ENCODE measurements around the gene EXOSC7. TPM values are rescaled to one million over a fixed set of nuclear protein-coding genes. Genes with fewer than 3 reads are reported as not detected.

Gene EXOSC7
- total and polyA plus RNA-seq, 4 donors, result 15.5 to 27.2 (median 21.7) TPM

DNA sequence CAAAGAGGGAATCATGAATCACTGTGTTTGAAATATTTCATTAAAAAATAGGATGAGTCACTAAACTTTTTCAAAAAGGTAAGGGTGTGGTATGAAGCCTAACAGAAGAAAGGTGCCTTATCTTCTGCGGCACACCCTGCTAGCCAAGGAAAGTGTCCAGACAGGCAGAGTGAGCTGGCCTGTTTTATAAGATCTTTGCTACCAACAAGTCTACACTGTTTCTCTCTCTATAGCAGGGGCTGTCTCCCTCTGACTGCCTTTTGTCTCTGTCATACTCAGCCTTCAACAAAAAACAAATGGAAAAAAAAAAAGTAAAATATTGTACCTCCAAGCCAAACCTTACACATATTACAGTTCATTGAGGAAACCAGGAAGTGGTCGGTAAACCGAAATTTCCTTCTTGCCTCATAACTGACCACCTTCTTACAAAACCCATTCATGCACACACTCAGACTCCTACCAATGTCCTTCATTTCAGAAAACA lies 9.2 kb upstream of the EXOSC7 start:
- H3K27ac ChIP-seq (ENCODE audit: low read depth in 1 of 2, low read length in 2 of 2), result no peak overlapping the region
- no peaks in the 10 kb centered on the region for H3K27me3 ChIP-seq (ENCODE audit: control insufficient read depth in 4 of 4, insufficient read depth in 4 of 4, low read length in 3 of 4)
- TF ChIP-seq EGR1 (IDR thresholded peaks at IDR 0.05; ENCODE audit: low read depth in 2 of 2) (no peak), TAF1 (conservative IDR thresholded peaks at IDR 0.05) (no peak), GABPA (IDR thresholded peaks at IDR 0.05 in 1 of 2, conservative IDR thresholded peaks at IDR 0.05 in 1 of 2) (no peak), FOXA2 (IDR thresholded peaks at IDR 0.05) (no peak), RAD21 (IDR thresholded peaks at IDR 0.05) (no peak), YY1 (IDR thresholded peaks at IDR 0.05) (no peak)
- TF ChIP-seq, protein P1, sequence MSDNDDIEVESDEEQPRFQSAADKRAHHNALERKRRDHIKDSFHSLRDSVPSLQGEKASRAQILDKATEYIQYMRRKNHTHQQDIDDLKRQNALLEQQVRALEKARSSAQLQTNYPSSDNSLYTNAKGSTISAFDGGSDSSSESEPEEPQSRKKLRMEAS (IDR thresholded peaks at IDR 0.05), result no peak
- no peak overlapping the region for H3K4me3 ChIP-seq (ENCODE audit: low read depth in 1 of 3, low read length in 3 of 3)
- no peak for DNase-seq (ENCODE audit: low spot score)
- H3K36me3 ChIP-seq (ENCODE audit: control insufficient read depth in 4 of 4, insufficient read depth in 3 of 4, low read depth in 1 of 4, low read length in 3 of 4), result no peaks in the 10 kb centered on the region
- H3K9ac ChIP-seq (ENCODE audit: low read depth in 1 of 2, low read length in 2 of 2), result no peak overlapping the region
- H3K4me1 ChIP-seq (ENCODE audit: control insufficient read depth in 4 of 4, insufficient read depth in 4 of 4, low read length in 3 of 4), result no peaks in the 10 kb centered on the region
- 81% methylated on average over 3 of the region's 3 CpGs for WGBS
- no peaks in the 10 kb centered on the region for H3K9me3 ChIP-seq (ENCODE audit: control insufficient read depth in 4 of 4, low read length in 3 of 4)

DNA sequence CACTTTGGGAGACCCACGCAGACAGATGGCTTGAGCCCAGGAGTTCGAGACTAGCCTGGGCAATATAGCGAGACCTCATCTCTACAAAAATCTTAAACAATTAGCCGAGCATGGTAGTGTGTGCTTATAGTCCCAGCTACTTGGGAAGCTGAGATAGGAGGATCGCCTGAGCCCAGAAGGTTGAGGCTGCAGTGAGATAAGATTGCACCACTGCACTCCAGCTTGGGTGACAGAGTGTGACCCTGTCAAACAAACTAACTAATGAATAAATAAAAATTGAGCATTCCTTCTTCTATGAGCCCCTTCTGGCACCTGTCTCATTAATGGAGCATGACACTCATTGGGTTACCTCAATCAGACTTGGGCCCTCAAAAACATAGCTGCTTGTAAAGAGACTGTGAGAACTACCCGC lies 7.6 kb upstream of the EXOSC7 start:
- no peaks in the 10 kb centered on the region for H3K36me3 ChIP-seq (ENCODE audit: control insufficient read depth in 4 of 4, insufficient read depth in 3 of 4, low read depth in 1 of 4, low read length in 3 of 4)
- H3K27ac ChIP-seq (ENCODE audit: low read depth in 1 of 2, low read length in 2 of 2), result no peak overlapping the region
- H3K4me1 ChIP-seq (ENCODE audit: control insufficient read depth in 4 of 4, insufficient read depth in 4 of 4, low read length in 3 of 4), result no peaks in the 10 kb centered on the region
- no peak for TF ChIP-seq RAD21 (IDR thresholded peaks at IDR 0.05)
- no peak for TF ChIP-seq SP1 (IDR thresholded peaks at IDR 0.05)
- no peak for TF ChIP-seq HNF4G (IDR thresholded peaks at IDR 0.05)
- no peak for TF ChIP-seq NR2F2 (IDR thresholded peaks at IDR 0.05)
- TF ChIP-seq, protein P2, sequence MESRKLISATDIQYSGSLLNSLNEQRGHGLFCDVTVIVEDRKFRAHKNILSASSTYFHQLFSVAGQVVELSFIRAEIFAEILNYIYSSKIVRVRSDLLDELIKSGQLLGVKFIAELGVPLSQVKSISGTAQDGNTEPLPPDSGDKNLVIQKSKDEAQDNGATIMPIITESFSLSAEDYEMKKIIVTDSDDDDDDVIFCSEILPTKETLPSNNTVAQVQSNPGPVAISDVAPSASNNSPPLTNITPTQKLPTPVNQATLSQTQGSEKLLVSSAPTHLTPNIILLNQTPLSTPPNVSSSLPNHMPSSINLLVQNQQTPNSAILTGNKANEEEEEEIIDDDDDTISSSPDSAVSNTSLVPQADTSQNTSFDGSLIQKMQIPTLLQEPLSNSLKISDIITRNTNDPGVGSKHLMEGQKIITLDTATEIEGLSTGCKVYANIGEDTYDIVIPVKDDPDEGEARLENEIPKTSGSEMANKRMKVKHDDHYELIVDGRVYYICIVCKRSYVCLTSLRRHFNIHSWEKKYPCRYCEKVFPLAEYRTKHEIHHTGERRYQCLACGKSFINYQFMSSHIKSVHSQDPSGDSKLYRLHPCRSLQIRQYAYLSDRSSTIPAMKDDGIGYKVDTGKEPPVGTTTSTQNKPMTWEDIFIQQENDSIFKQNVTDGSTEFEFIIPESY (IDR thresholded peaks at IDR 0.05), result no peak
- no peak for TF ChIP-seq JUND (IDR thresholded peaks at IDR 0.05)
- TF ChIP-seq GABPA (IDR thresholded peaks at IDR 0.05 in 1 of 2, conservative IDR thresholded peaks at IDR 0.05 in 1 of 2), result no peak
- no peak for TF ChIP-seq TAF1 (conservative IDR thresholded peaks at IDR 0.05)
- no peak for TF ChIP-seq FOXA1 (IDR thresholded peaks at IDR 0.05)
- TF ChIP-seq EGR1 (IDR thresholded peaks at IDR 0.05; ENCODE audit: low read depth in 2 of 2), result no peak
- TF ChIP-seq, protein P3, sequence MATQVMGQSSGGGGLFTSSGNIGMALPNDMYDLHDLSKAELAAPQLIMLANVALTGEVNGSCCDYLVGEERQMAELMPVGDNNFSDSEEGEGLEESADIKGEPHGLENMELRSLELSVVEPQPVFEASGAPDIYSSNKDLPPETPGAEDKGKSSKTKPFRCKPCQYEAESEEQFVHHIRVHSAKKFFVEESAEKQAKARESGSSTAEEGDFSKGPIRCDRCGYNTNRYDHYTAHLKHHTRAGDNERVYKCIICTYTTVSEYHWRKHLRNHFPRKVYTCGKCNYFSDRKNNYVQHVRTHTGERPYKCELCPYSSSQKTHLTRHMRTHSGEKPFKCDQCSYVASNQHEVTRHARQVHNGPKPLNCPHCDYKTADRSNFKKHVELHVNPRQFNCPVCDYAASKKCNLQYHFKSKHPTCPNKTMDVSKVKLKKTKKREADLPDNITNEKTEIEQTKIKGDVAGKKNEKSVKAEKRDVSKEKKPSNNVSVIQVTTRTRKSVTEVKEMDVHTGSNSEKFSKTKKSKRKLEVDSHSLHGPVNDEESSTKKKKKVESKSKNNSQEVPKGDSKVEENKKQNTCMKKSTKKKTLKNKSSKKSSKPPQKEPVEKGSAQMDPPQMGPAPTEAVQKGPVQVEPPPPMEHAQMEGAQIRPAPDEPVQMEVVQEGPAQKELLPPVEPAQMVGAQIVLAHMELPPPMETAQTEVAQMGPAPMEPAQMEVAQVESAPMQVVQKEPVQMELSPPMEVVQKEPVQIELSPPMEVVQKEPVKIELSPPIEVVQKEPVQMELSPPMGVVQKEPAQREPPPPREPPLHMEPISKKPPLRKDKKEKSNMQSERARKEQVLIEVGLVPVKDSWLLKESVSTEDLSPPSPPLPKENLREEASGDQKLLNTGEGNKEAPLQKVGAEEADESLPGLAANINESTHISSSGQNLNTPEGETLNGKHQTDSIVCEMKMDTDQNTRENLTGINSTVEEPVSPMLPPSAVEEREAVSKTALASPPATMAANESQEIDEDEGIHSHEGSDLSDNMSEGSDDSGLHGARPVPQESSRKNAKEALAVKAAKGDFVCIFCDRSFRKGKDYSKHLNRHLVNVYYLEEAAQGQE (IDR thresholded peaks at IDR 0.05), result no peak
- no peak for TF ChIP-seq YY1 (IDR thresholded peaks at IDR 0.05)
- TF ChIP-seq, protein P4, sequence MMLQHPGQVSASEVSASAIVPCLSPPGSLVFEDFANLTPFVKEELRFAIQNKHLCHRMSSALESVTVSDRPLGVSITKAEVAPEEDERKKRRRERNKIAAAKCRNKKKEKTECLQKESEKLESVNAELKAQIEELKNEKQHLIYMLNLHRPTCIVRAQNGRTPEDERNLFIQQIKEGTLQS (IDR thresholded peaks at IDR 0.05), result no peak
- no peak for TF ChIP-seq HNF4A (conservative IDR thresholded peaks at IDR 0.05)
- TF ChIP-seq, protein P1 (IDR thresholded peaks at IDR 0.05), result no peak
- TF ChIP-seq, protein P5, sequence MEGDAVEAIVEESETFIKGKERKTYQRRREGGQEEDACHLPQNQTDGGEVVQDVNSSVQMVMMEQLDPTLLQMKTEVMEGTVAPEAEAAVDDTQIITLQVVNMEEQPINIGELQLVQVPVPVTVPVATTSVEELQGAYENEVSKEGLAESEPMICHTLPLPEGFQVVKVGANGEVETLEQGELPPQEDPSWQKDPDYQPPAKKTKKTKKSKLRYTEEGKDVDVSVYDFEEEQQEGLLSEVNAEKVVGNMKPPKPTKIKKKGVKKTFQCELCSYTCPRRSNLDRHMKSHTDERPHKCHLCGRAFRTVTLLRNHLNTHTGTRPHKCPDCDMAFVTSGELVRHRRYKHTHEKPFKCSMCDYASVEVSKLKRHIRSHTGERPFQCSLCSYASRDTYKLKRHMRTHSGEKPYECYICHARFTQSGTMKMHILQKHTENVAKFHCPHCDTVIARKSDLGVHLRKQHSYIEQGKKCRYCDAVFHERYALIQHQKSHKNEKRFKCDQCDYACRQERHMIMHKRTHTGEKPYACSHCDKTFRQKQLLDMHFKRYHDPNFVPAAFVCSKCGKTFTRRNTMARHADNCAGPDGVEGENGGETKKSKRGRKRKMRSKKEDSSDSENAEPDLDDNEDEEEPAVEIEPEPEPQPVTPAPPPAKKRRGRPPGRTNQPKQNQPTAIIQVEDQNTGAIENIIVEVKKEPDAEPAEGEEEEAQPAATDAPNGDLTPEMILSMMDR (IDR thresholded peaks at IDR 0.05; ENCODE audit: low read depth, low read length, missing input control), result no peak
- H3K27me3 ChIP-seq (ENCODE audit: control insufficient read depth in 4 of 4, insufficient read depth in 4 of 4, low read length in 3 of 4), result no peaks in the 10 kb centered on the region
- no peaks in the 10 kb centered on the region for H3K9me3 ChIP-seq (ENCODE audit: control insufficient read depth in 4 of 4, low read length in 3 of 4)
- H3K4me3 ChIP-seq (ENCODE audit: low read depth in 1 of 3, low read length in 3 of 3), result no peak overlapping the region
- WGBS, result 96% methylated on average over 6 of the region's 6 CpGs
- H3K9ac ChIP-seq (ENCODE audit: low read depth in 1 of 2, low read length in 2 of 2), result no peak overlapping the region
- peak; percentile 54 for DNase-seq (ENCODE audit: low spot score)

Measured in liver (tissue), 9 donors.